Measurements from ENCODE around the gene C20orf144. TPM values are rescaled to one million over a fixed set of nuclear protein-coding genes. Genes with fewer than 3 reads are reported as not detected.

The C20orf144 gene
- polyA plus RNA-seq, 2 of the 4 experiments (the other 2 are of a cell fraction) = 0.10 to 0.12 TPM

GRCh38 chr20:33669873-33670640 is 7.9 kb downstream of the C20orf144 start (continued):
- TF ChIP-seq REST (IDR thresholded peaks at IDR 0.05) (no peak), RCOR1 (IDR thresholded peaks at IDR 0.05; ENCODE audit: low read depth, low read length) (no peak), NR3C1 (IDR thresholded peaks at IDR 0.05) (no peak), RNF2 (IDR thresholded peaks at IDR 0.05; ENCODE audit: borderline replicate concordance, low read depth) (no peak), TP53 (CRISPR knock-in tag; IDR thresholded peaks at IDR 0.05) (no peak), ZC3H11A (IDR thresholded peaks at IDR 0.05) (no peak), SMC3 (IDR thresholded peaks at IDR 0.05) (no peak)

- Histone ChIP-seq H3K4me1 (peaks cover 23% of the 10 kb centered on the region), H3K4me2 (no peak overlapping the region), H3K4me3 (no peak overlapping the region), H3K9me3 (no peaks in the 10 kb centered on the region), H3K27ac (no peak overlapping the region)
- ATAC-seq (no peak), FAIRE-seq (no peak), DNase-seq (ENCODE audit: low read depth in 1 of 2, low spot score in 1 of 2) (no peak)
- 83% methylated on average over 6 of the region's 6 CpGs for WGBS (ENCODE audit: missing lambda C conversion rate)
- ChIA-PET CTCF (interaction anchor here (0.6 to 2.1 kb wide), 9 partner anchors 8 to 214 kb away, joined by 3 to 10 read pairs (median 6); partner anchors contain the start of genes C20orf144 and CHMP4B), POLR2A (no interaction called here)
- TF ChIP-seq POLR2A (IDR thresholded peaks at IDR 0.05; ENCODE audit: low read length) (no peak), FOSB (CRISPR knock-in tag; IDR thresholded peaks at IDR 0.05) (no peak), HOXA7 (CRISPR knock-in tag; IDR thresholded peaks at IDR 0.05) (no peak), RNF2 (IDR thresholded peaks at IDR 0.05; ENCODE audit: borderline replicate concordance, low read depth) (no peak), ELK1 (IDR thresholded peaks at IDR 0.05; ENCODE audit: low read depth, low read length) (no peak), USF2 (IDR thresholded peaks at IDR 0.05) (no peak), CTCF (IDR thresholded peaks at IDR 0.05) (no peak), PBX3 (IDR thresholded peaks at IDR 0.05) (no peak), REST (IDR thresholded peaks at IDR 0.05) (no peak), TFCP2L1 (CRISPR knock-in tag; IDR thresholded peaks at IDR 0.05) (no peak), CBX8 (IDR thresholded peaks at IDR 0.05) (no peak), SREBF2 (IDR thresholded peaks at IDR 0.05) (no peak), MAFK (IDR thresholded peaks at IDR 0.05; ENCODE audit: partially characterized antibody) (no peak), PHF8 (IDR thresholded peaks at IDR 0.05; ENCODE audit: borderline replicate concordance, low read depth) (no peak), ZNF302 (CRISPR knock-in tag; IDR thresholded peaks at IDR 0.05) (no peak)
Measured at GRCh38 chr20:33670715-33671499, 8.8 kb downstream of the C20orf144 start.

Data from A549 (cell line).